GM12878 (cell line): ENCODE measurements around the gene CNTNAP2. TPM values are rescaled to one million over a fixed set of nuclear protein-coding genes. Genes with fewer than 3 reads are reported as not detected.

ENCODE experiments used
- ATAC-seq: fragments of 200-7000 bp; cut with Tn5 transposase; 3 replicates; pipeline ENCODE4 v1.9.1; 2020; ENCODE audit warnings: mild to moderate bottlenecking, moderate library complexity
- BruUV-seq: library from RNA; stranded (reverse); fragments of 400-500 nt; replicated peaks from 2 replicates; lab custom pipeline; 2021; lab: Mats Ljungman, UMichigan
- CTCF ChIA-PET: fragments of 300-600 bp; sonication (Branson Sonifier 250); formaldehyde crosslinking; extraction: SDS; loops from one replicate; lab custom pipeline; 2021; ENCODE audit warnings: inconsistent platforms; lab: Yijun Ruan, JAX
- POLR2A ChIA-PET: fragments of 350-600 bp; formaldehyde crosslinking; extraction: SDS; loops from one replicate; lab custom pipeline; 2021; ENCODE audit warnings: inconsistent platforms; lab: Charles Lee
- RAD21 ChIA-PET: fragments of 300-600 bp; sonication (Branson Sonifier 250); formaldehyde crosslinking; loops from one replicate; lab custom pipeline; 2023; ENCODE audit warnings: antibody characterized with exemption; ENCODE audit not compliant: unreplicated experiment; lab: Charles Lee
- SMC1A ChIA-PET: fragments of 300-600 bp; sonication (Branson Sonifier 250); formaldehyde crosslinking; loops from one replicate; lab custom pipeline; 2023; ENCODE audit not compliant: unreplicated experiment, uncharacterized antibody; lab: Charles Lee
- DNase-seq: peaks from one replicate; pipeline ENCODE4 v3.0.0-alpha.2; 2011; ENCODE audit warnings: low read depth, low spot score
- FAIRE-seq: peaks from 3 replicates; lab custom pipeline; 2011; peaks lifted over from hg19 to GRCh38; lab: Jason Lieb, UNC
- H2AFZ ChIP-seq: 2 replicates; pipeline ENCODE4 v1.6.0; 2011; ENCODE audit warnings: low read depth, low read length, control low read depth; ENCODE audit not compliant: control insufficient read depth
- H3K27ac ChIP-seq: 2 replicates; pipeline ENCODE4 v1.5.1; 2011; ENCODE audit warnings: control low read depth; ENCODE audit not compliant: control insufficient read depth, insufficient read depth
- H3K27me3 ChIP-seq, 2 experiments: replicated peaks in 1 of 2; 2 replicates each; pipeline versions ENCODE4 v1.6.0 to v1.6.1; 2011; ENCODE audit warnings: low read length in 1 of 2; ENCODE audit not compliant: control insufficient read depth in 2 of 2, insufficient read depth in 2 of 2
- H3K36me3 ChIP-seq, 2 experiments: 2 replicates each; pipeline ENCODE4 v1.5.1; 2011; ENCODE audit warnings: low read length in 1 of 2; ENCODE audit not compliant: control insufficient read depth in 2 of 2, insufficient read depth in 2 of 2
- H3K4me1 ChIP-seq: 2 replicates; pipeline ENCODE4 v1.6.1; 2011; ENCODE audit warnings: mild to moderate bottlenecking, low read length, moderate library complexity, mixed read lengths; ENCODE audit not compliant: control insufficient read depth, insufficient read depth
- H3K4me2 ChIP-seq: 2 replicates; pipeline ENCODE4 v1.6.0; 2011; ENCODE audit warnings: control low read depth; ENCODE audit not compliant: control insufficient read depth, insufficient read depth
- H3K4me3 ChIP-seq: fragments of 200-600 bp; sonication (generic); 2 replicates; pipeline ENCODE4 v1.5.1; 2016
- H3K79me2 ChIP-seq: 2 replicates; pipeline ENCODE4 v1.6.0; 2011; ENCODE audit warnings: low read length; ENCODE audit not compliant: control insufficient read depth, insufficient read depth
- H3K9ac ChIP-seq: 2 replicates; pipeline ENCODE4 v1.8.0; 2011; ENCODE audit warnings: low read length, control low read depth, mixed read lengths; ENCODE audit not compliant: control insufficient read depth, insufficient read depth
- H3K9me3 ChIP-seq: replicated peaks from 3 replicates; pipeline ENCODE4 v1.5.1; 2011; ENCODE audit warnings: mild to moderate bottlenecking, low read length; ENCODE audit not compliant: control insufficient read depth, insufficient read depth
- H4K20me1 ChIP-seq: 2 replicates; pipeline ENCODE4 v1.6.0; 2011; ENCODE audit not compliant: control insufficient read depth, insufficient read depth
- CEBPB ChIP-seq, 2 experiments: fragments of 150-350 bp in 1 of 2; IDR thresholded peaks; 2 replicates each; pipeline ENCODE4 v1.6.1; 2012 to 2014; ENCODE audit warnings: low read depth in 2 of 2, low read length in 2 of 2, borderline replicate concordance in 1 of 2, inconsistent platforms in 1 of 2
- GATAD2B ChIP-seq: fragments of 450-650 bp; conservative IDR thresholded peaks from 2 replicates; pipeline ENCODE4 v1.6.1; 2017; ENCODE audit warnings: low read depth, mild to moderate bottlenecking, moderate library complexity
- MEF2A ChIP-seq: IDR thresholded peaks from 2 replicates; pipeline ENCODE4 v1.6.1; 2011; ENCODE audit warnings: low read depth, mild to moderate bottlenecking, low read length, moderate library complexity; ENCODE audit not compliant: insufficient read depth
- NFIC ChIP-seq: IDR thresholded peaks from 2 replicates; pipeline ENCODE4 v1.6.1; 2012; ENCODE audit warnings: low read depth, mild to moderate bottlenecking, inconsistent platforms, low read length, moderate library complexity
- RUNX3 ChIP-seq: IDR thresholded peaks from 2 replicates; pipeline ENCODE4 v1.6.1; 2012; ENCODE audit warnings: low read length, inconsistent platforms
- SREBF2 ChIP-seq: IDR thresholded peaks from 2 replicates; pipeline ENCODE4 v1.6.1; 2012; ENCODE audit warnings: mild to moderate bottlenecking, low read length
- SUZ12 ChIP-seq: fragments of 200-600 bp; sonication (generic); IDR thresholded peaks from one replicate; pipeline ENCODE4 v1.6.1; 2018; ENCODE audit warnings: antibody characterized with exemption, mild to moderate bottlenecking; ENCODE audit not compliant: unreplicated experiment
- TCF3 ChIP-seq: IDR thresholded peaks from 2 replicates; pipeline ENCODE4 v1.6.1; 2012; ENCODE audit warnings: low read depth, mild to moderate bottlenecking, low read length, borderline replicate concordance; ENCODE audit not compliant: insufficient read depth
- WGBS: methylation state at CpG from one replicate; pipeline ENCODE4 v1.1.6; 2016; ENCODE audit warnings: low lambda C conversion rate; ENCODE audit not compliant: insufficient replicate concordance, insufficient coverage; ENCODE audit errors: missing lambda C conversion rate; 5-methylcytosine and 5-hydroxymethylcytosine counted together
- in situ Hi-C: fragments of 300-500 bp; cut with MboI; formaldehyde crosslinking; loops from 9 replicates; pipeline ENCODE4 v1.14.3; 2018; ENCODE audit warnings: mixed read lengths
- intact Hi-C: fragments of 100-400 bp; cut with micrococcal nuclease; formaldehyde crosslinking; loops from one replicate; pipeline ENCODE4 v1.14.2; 2022; ENCODE audit not compliant: unreplicated experiment
- polyA plus RNA-seq, 11 experiments: library from polyadenylated mRNA; depleted of rRNA in 4 of 11; unstranded in 6 of 11; stranded (reverse) in 5 of 11; fragments of >200 nt; fragmentation: Nextera tagmentation in 4 of 11; fragmentation: Illumina TruSeq in 1 of 11; extraction: Ambion mirVana in 4 of 11; extraction: Trizol in 1 of 11; gene quantifications; 1 replicate in 1 of 11; 2 replicates in 10 of 11; pipeline versions ENCODE4 v1.2.1 to v1.2.3, GENCODE V29; 2011 to 2016; ENCODE audit warnings: inconsistent platforms in 2 of 11, missing spikeins in 2 of 11, low read depth in 1 of 11
- total RNA-seq, 4 experiments: library from RNA; depleted of rRNA in 3 of 4; stranded (reverse); fragments of >200 nt in 3 of 4; fragmentation: Illumina TruSeq in 1 of 4; extraction: Trizol in 1 of 4; gene quantifications; 2 replicates each; pipeline versions ENCODE4 v1.2.1 to v1.2.3, GENCODE V29; 2013 to 2021
- TF ChIP-seq, protein P1 (sequence below): fragments of 450-650 bp; IDR thresholded peaks from 2 replicates; pipeline ENCODE4 v1.6.1; 2016; ENCODE audit warnings: mild to moderate bottlenecking, moderate library complexity, borderline replicate concordance
- TF ChIP-seq, protein P2 (sequence below): fragments of 450-650 bp; formaldehyde crosslinking; IDR thresholded peaks from 2 replicates; pipeline ENCODE4 v1.5.0; 2022; ENCODE audit warnings: mild to moderate bottlenecking, missing genetic modification characterization

Gene CNTNAP2
- total and polyA plus RNA-seq, 10 of the 15 experiments (the other 5 are each of a cell fraction or from before 2014, with no cell fraction given), result 0.03 to 0.08 (median 0.03) TPM; not detected in 7

DNA sequence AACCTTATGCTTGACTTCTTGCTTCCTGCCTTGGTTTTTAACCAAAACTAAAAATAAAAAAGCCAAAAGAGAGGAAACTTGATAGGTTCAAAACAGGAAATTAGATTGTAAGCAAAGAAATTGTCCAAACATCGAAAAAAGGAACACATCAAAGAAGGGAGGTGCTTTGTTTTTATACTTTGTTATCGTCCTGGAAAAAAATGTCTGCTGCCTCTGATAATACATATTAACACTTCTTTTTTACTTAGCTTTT is 2187.4 kb downstream of the CNTNAP2 start:
- ATAC-seq (no peak), DNase-seq (no peak), FAIRE-seq (no peak)
- ChIA-PET RAD21 (no interaction called here), CTCF (interaction anchor here (1.1 kb wide), 1 partner anchor 39 kb away, joined by 3 read pairs; no protein-coding TSS in a partner anchor), POLR2A (no interaction called here), SMC1A (no interaction called here)
- TF ChIP-seq MEF2A (peak; percentile 39; the same call in 1 of the 2 replicates), NFIC (peak; percentile 40; the same call in 1 of the 2 replicates), SUZ12 (no peak), SREBF2 (no peak), RUNX3 (peak; percentile 34; the same call in 1 of the 2 replicates)
- Histone ChIP-seq H4K20me1 (no peaks in the 10 kb centered on the region), H3K36me3 (no peaks in the 10 kb centered on the region), H3K4me3 (no peak overlapping the region), H3K27ac (no peak overlapping the region), H2AFZ (no peak overlapping the region), H3K4me2 (peak overlapping the region; percentile 26; the same call in 1 of the 2 replicates), H3K79me2 (no peaks in the 10 kb centered on the region), H3K9me3 (no peaks in the 10 kb centered on the region; the same call in 2 of the 3 replicates), H3K9ac (no peak overlapping the region), H3K27me3 (no peaks in the 10 kb centered on the region), H3K4me1 (peaks cover 3% of the 10 kb centered on the region)
- in situ Hi-C loops, result no loop called here
- WGBS, result 4% methylated on average over 2 of the region's 2 CpGs
- intact Hi-C loops, result no loop called here
- no TSS peak for BruUV-seq

DNA sequence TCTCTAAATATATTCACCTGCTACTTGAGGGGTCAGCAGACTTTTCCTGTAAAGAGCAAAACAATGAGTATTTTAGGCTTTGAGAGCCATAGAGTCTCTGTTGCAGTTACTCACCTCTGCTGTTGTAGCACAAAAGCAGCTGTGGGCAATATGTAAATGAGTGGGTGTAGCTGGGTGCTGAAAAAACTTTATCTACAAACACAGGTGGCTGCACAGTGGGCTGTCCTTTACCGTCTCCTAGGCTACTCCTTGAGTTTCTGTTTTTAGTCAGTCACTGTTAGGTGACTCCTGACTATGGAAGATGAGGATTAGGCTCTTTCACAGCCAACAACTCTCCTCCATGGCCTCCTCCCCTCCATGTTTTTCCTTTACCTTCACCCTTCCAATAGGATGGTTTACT is 2187.9 kb downstream of the CNTNAP2 start:
- no peak overlapping the region for H2AFZ ChIP-seq
- ChIA-PET CTCF (no interaction called here), SMC1A (no interaction called here), RAD21 (no interaction called here), POLR2A (no interaction called here)
- intact Hi-C loops (no loop called here), in situ Hi-C loops (no loop called here)
- H3K4me3 ChIP-seq, result no peak overlapping the region
- H3K27ac ChIP-seq, result no peak overlapping the region
- H3K36me3 ChIP-seq, result no peaks in the 10 kb centered on the region
- no TSS peak for BruUV-seq
- no peaks in the 10 kb centered on the region for H3K27me3 ChIP-seq
- ATAC-seq, result no peak
- H3K9me3 ChIP-seq, result no peaks in the 10 kb centered on the region; the same call in 2 of the 3 replicates
- DNase-seq, result peak; percentile 12
- no peaks in the 10 kb centered on the region for H3K79me2 ChIP-seq
- WGBS, result 0% methylated on average over 1 of the region's 1 CpG
- H3K9ac ChIP-seq, result no peak overlapping the region
- no peaks in the 10 kb centered on the region for H4K20me1 ChIP-seq
- FAIRE-seq, result no peak
- H3K4me2 ChIP-seq, result peak overlapping the region; percentile 26
- H3K4me1 ChIP-seq, result peaks cover 3% of the 10 kb centered on the region
- 0 out of 2 replicates have a peak, but pooled peaks have one; percentile 28 for TF ChIP-seq TCF3
- no peak for TF ChIP-seq GATAD2B
- no peak for TF ChIP-seq CEBPB (IDR thresholded peaks at IDR 0.05; ENCODE audit: borderline replicate concordance in 1 of 2, low read depth in 2 of 2, low read length in 2 of 2)
- TF ChIP-seq, protein P1, sequence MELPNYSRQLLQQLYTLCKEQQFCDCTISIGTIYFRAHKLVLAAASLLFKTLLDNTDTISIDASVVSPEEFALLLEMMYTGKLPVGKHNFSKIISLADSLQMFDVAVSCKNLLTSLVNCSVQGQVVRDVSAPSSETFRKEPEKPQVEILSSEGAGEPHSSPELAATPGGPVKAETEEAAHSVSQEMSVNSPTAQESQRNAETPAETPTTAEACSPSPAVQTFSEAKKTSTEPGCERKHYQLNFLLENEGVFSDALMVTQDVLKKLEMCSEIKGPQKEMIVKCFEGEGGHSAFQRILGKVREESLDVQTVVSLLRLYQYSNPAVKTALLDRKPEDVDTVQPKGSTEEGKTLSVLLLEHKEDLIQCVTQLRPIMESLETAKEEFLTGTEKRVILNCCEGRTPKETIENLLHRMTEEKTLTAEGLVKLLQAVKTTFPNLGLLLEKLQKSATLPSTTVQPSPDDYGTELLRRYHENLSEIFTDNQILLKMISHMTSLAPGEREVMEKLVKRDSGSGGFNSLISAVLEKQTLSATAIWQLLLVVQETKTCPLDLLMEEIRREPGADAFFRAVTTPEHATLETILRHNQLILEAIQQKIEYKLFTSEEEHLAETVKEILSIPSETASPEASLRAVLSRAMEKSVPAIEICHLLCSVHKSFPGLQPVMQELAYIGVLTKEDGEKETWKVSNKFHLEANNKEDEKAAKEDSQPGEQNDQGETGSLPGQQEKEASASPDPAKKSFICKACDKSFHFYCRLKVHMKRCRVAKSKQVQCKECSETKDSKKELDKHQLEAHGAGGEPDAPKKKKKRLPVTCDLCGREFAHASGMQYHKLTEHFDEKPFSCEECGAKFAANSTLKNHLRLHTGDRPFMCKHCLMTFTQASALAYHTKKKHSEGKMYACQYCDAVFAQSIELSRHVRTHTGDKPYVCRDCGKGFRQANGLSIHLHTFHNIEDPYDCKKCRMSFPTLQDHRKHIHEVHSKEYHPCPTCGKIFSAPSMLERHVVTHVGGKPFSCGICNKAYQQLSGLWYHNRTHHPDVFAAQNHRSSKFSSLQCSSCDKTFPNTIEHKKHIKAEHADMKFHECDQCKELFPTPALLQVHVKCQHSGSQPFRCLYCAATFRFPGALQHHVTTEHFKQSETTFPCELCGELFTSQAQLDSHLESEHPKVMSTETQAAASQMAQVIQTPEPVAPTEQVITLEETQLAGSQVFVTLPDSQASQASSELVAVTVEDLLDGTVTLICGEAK, result peak; percentile 87
- TF ChIP-seq, protein P2, sequence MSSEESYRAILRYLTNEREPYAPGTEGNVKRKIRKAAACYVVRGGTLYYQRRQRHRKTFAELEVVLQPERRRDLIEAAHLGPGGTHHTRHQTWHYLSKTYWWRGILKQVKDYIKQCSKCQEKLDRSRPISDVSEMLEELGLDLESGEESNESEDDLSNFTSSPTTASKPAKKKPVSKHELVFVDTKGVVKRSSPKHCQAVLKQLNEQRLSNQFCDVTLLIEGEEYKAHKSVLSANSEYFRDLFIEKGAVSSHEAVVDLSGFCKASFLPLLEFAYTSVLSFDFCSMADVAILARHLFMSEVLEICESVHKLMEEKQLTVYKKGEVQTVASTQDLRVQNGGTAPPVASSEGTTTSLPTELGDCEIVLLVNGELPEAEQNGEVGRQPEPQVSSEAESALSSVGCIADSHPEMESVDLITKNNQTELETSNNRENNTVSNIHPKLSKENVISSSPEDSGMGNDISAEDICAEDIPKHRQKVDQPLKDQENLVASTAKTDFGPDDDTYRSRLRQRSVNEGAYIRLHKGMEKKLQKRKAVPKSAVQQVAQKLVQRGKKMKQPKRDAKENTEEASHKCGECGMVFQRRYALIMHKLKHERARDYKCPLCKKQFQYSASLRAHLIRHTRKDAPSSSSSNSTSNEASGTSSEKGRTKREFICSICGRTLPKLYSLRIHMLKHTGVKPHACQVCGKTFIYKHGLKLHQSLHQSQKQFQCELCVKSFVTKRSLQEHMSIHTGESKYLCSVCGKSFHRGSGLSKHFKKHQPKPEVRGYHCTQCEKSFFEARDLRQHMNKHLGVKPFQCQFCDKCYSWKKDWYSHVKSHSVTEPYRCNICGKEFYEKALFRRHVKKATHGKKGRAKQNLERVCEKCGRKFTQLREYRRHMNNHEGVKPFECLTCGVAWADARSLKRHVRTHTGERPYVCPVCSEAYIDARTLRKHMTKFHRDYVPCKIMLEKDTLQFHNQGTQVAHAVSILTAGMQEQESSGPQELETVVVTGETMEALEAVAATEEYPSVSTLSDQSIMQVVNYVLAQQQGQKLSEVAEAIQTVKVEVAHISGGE (CRISPR knock-in tag), result no peak
